ENCODE measurements around the gene ZNF362.

The ZNF362 gene

DNA sequence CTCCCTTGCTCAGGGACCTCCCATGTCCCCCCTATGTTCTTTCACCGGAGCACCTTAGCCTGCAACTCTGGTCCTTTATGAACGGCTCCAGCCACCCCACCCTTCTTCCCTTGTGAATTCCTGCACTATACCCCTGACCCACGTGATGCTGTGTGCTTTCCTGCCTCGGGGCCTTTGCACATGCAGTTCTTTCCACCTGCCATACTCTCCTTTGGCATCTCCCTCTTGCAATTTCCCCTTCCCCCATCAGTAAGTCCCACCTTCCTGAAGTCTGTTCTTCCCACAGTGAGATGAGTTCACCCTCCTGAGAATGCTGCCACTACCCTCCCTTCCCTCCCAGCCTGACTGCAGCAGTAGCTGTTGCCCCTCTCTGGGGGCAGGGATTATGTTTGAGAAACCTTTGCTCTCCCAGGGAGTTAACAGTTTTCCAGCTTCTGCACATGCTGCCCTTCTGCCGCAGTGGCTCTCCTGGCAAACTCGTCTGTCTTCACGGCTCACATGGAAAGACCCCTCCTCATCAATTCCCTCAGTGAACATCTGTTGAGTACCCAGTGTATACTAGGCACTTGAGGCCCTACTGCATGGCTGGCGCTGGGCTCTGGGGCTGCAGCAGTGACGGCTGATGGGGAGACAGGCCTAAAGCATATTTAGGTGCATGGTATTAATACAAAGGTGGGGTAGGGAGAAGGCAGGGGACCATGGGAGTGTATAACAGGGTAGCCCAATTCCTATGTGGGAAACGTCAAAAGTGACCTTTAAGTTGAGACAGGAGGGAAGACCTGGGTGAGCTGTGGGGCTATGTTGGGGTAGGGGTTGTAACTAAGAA, 9.7 kb downstream of the ZNF362 start:
- no peak overlapping the region for H3K4me3 ChIP-seq (ENCODE audit: low read depth, low read length)
- DNase-seq (ENCODE audit: low read depth) = no peak

DNA sequence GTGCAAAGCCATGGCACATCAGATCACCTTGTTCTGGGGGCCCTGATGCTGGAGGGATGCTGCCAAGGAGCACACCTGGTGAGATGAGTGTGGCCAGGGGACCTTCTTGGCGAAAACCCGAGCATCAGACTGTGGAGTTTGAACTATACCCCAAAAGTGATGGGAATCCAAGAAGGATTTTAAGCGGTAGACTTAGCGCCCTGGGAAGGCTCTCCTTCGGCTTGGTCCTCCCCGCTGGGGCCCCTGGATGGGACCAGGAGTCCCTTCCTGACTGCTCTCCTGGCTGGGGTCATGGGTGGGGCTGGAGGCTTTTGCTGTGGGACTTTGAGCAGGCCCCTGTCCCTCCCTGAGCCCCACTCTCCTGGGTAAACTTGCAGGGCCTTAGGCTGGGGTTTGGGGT, 10.5 kb downstream of the ZNF362 start:
- no peak for DNase-seq (ENCODE audit: low read depth)

DNA sequence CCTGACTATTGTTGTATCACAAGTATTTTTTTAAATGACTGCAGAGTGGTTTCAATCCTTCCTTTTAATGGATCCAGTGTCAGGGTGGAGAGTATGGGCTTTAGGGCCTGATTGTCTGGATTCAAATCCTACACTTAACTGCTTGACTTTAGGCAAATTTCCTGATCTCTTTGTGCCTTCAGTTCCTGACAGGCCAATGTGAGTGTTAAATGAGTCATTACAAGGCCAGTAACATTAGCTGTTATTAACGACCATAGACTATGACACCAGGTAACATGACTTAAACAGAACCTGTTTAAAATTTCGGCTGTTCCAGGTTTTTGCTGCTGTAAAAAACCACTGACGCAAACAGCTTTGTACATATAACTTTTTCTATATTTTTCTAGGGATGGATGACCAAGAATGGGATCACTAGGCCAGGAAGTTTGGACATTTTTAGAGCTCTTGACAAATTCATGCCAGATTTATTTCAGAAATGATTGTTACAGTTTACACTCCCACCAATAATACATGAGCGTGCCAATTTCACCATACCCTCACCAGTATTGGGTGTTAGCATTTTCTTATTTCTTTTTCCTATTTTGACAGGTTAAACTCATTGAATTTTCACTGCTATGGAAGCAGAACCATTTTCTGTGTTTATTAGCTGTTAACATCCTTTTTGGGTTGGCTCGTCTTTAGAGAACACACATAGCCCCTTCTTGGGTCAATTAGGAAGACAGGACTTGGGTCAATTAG, 11.3 kb downstream of the ZNF362 start:
- DNase-seq (ENCODE audit: low read depth) = no peak
- no peak overlapping the region for H3K4me3 ChIP-seq (ENCODE audit: low read depth, low read length)

More for the DNA sequence above, 10.5 kb downstream of the ZNF362 start:
- no peak overlapping the region for H3K4me3 ChIP-seq (ENCODE audit: low read depth, low read length)

DNA sequence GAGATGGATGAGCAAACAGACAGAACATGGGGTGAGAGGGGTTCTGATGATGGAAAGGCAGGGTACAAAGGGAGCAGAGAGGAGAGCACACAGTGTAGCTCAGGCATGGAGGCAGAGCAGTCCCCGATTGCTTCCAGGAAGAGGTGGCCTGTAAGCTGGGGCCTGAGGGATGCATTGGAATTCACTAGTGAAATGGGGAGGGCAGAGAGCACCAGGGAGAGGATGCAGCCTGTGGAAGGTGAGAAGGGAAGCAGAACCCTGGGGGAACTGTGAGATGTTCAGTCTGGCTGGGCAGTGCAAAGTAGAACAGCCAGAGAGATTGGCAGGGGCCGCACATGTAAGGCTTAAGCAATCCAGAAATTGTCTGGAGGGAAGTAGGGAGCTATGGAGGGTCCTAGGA, 12.2 kb downstream of the ZNF362 start:
- no peak overlapping the region for H3K4me3 ChIP-seq (ENCODE audit: low read depth, low read length)
- no peak for DNase-seq (ENCODE audit: low read depth)

DNA sequence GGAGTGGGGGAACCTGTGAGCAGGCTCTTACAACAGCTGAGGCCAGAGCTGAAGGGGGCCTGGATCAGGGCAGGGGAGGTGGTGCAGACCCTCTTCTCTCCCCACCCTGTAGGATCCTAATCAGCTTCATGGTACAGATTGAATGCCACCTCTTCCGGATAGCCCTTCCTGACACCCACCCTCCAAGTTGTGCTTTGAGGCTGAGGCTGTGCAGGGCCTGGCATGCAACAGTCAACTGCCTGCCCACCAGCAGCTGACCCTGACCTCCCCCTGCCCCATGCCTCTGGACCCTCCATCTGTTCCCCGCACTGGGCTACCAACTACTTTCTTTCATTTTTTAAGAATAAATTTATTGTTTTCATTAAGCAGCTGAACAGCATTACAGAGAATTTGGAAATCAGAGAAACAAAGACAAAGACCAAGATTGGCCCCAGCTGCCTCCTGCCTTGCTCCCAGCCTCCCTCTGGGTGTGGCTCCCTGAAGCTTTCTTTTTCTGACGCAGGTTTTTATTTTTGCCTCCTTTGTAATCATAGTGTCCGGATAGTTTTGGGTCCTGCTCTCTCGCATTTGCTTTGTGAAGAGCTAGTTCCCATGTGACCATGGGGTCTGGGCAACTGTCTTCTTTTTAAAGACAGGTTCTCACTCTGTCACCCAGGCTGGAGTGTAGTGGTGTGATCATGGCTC, 12.8 kb downstream of the ZNF362 start:
- no peak for DNase-seq (ENCODE audit: low read depth)
- no peak overlapping the region for H3K4me3 ChIP-seq (ENCODE audit: low read depth, low read length)

DNA sequence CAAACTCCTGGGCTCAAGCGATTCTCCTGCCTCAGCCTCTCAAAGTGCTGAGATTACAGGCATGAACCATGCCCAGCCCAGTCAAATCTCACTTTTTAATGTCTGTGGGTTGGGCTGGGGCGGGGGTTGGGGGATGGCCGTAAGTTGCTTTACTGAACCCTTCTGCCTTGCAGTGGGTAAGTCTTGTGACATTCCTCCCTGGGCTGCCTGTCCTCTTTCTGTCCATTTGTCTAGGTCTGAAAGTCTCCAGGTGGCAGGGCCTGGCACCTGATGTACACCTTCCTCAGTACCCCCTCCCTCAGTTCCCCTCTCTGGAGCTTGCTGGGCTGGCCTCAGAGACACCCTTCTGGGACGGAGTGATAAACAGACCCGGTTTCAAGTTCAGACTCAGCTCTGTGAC, 13.3 kb downstream of the ZNF362 start:
- DNase-seq (ENCODE audit: low read depth) = no peak
- no peak overlapping the region for H3K4me3 ChIP-seq (ENCODE audit: low read depth, low read length)

DNA sequence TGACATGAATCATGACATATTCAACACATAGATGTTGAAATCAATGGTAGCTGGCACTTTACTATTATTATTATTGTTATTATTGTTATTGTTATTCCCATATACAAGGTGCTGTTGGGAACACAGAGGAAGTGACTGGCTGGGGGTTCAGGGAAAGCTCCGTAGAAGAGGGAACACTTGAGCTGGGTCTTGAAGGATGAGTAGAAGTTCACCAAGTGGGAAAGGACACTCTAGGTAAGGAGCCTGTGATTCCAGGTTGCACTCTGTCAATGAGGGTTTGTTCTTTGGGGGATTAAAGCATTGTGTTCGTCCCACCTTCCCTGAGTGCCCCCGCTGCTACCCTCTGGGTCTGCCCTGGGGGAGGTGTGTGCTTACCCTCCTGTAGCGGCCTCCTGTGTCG, 14.1 kb downstream of the ZNF362 start:
- no peak overlapping the region for H3K4me3 ChIP-seq (ENCODE audit: low read depth, low read length)
- DNase-seq (ENCODE audit: low read depth) = no peak

DNA sequence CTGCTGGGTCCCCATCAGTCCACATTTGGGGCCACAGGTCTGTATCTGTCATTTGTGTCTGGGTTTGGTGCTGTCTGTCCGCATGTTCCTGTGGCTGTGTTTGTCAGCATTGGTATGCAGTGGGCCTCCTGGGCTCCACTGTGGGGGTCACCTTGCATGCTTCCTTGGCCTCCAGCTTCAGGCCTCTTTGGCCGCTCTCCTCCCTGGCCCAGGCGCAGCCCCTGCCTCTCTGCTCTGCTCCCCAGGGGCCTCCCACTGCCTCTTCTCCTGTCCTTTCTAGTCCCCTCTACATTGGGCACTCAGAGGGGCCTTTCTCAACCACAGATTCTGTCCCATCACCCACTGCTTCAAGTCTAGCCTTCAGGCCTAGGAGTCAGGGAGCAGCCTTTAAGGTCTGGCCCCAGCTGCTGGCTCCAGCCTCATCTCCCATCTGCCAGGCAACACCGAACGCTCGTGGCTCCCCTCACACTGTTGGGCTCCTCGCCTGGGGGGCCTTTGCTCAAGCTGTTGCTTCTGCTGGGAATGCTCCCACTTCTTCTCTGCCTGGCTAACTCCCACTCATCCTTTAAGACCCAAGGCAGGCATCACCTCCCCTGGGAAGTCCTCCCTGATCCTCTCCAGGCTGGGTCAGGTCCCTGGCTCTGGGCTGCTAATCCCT, 14.6 kb downstream of the ZNF362 start:
- no peak for DNase-seq (ENCODE audit: low read depth)
- H3K4me3 ChIP-seq (ENCODE audit: low read depth, low read length) = no peak overlapping the region

DNA sequence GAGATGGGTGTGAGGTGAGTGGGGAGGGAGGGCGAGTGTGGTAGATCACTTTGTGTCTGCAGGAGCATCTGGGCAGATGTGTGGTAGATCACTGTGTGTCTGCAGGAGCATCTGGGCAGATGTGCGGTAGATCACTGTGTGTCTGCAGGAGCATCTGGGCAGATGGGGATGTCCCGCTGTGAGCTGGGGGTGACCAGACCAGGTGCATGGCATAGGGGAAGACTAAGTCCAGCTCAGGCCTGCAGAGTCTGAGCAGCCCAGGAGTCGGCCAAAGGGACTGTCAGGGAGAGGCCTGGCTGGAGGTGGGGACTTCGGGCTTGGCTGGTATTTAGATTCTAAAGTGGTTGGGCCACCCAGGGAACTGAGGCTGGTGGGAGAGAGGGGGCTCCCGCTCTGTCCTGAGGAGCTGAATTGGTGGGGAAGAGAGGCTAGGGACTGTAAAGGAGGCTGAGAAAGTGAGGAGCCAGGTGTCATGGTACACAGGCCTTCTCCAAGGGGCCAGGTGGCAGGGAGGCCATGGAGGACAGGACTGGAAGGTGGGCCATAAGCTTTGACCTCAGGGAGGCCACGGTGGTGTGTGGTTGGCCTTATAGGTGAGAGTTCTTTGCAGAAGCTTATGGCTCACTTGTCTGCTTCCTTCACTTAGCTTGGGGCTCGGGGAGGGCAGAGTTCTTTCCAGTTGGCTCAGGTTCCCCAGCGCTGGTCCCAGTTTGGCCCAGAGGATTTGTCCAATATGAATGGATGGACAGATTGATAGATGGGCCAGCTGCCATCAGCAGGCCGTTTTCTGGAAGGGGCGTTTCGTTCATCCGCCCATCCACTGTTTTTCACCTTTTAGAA, 15.6 kb downstream of the ZNF362 start:
- no peak for DNase-seq (ENCODE audit: low read depth)
- H3K4me3 ChIP-seq (ENCODE audit: low read depth, low read length) = no peak overlapping the region

DNA sequence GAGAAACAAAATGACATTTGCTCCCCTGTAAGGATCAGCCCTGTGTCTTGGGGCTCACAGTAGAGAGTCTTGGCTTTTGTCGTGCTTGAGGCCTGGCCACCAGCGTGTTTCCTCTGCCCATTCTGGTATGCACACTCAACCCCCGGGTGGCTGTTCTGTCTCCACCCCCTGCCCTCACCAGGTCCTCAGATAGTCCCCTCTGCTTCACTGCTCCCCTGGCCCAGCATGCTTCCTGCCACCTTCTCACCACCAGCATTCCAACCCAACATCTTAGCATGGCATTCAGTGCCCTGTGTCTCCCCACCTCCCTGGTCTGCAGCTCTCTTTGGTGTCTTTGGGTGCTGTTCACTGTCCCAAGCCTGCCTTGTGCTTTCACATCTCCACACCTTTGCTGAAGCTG, 16.2 kb downstream of the ZNF362 start:
- no peak overlapping the region for H3K4me3 ChIP-seq (ENCODE audit: low read depth, low read length)
- no peak for DNase-seq (ENCODE audit: low read depth)

DNA sequence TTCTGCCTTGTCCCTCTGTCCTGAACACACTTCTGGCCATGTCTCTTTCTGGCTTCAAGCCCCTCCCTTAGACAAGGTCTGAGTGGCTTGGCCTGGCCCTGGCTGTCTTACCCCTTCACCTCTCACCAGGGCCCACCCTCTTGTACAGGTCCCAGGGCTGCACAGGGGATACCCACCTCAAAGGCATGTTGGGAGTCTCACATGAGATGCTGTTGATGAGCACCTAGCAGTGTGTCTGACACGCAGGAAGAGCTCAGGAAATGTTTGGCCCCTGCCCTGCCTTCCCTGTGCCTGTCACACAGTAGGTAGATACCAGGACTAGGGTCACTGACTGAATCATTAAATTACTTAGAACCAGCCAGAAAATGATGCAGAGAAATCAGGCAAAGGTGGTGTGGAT, 16.6 kb downstream of the ZNF362 start:
- no peak for DNase-seq (ENCODE audit: low read depth)

DNA sequence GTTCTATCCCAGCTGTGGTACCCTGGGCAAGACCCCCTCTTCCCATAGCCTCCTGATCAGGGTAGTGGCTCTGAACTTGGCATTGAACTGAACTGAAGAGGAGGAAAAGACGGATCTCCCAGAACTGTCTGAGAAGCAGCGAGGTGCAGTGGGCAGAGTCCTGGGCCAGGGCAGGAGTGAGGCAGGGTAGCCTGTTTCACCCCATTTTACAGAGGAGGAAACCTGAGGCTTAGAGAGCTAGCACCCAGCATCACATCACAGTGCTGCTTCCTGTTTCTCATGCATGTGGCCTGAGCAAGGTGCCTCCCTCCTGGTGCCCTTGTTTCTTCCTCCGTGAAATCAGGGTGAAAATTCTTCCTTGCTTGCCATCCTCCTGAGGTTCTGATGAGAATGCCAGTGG, 17.1 kb downstream of the ZNF362 start:
- no peak for DNase-seq (ENCODE audit: low read depth)
- H3K4me3 ChIP-seq (ENCODE audit: low read depth, low read length) = no peak overlapping the region

More for the DNA sequence above, 16.6 kb downstream of the ZNF362 start:
- no peak overlapping the region for H3K4me3 ChIP-seq (ENCODE audit: low read depth, low read length)

DNA sequence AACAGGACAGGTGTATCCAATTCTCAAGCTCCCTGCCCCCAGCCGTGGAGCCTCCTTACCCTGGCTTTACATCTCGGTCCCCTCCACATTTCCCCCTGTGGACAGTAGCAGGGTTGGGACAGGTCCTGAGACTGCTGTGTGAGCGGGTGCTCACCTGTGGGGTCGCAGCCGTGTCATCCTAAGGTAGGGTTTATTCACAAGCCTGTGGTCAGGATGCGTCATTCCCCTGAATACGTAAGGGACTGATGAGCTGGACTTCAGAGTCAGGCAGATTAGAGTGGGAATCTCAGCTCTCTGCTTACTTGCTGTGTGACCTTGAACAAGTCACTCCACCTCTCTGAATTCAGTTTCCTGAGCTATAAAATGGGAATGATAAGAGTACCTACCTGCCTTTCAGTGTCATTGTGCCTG, 17.7 kb downstream of the ZNF362 start:
- no peak overlapping the region for H3K4me3 ChIP-seq (ENCODE audit: low read depth, low read length)
- no peak for DNase-seq (ENCODE audit: low read depth)

DNA sequence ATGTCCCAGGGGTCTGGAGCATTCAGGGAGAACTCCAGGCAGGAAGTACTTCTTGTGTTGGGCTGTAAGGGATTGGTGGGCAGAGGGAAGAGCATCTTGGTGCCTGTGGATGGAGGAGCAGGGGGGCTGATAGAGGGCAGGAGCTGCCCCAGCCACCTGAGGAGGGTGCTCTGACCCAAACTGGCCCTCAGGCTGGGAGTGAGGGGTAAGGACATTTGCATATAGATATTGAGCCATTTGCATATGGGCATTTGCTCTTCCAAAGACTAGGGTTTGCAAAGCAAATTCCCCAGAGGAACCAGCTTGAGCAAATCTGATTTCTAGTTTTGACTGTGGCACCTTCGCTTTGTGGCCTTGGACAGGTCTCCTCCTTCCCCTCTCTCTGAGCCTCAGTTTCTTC, 18.2 kb downstream of the ZNF362 start:
- DNase-seq (ENCODE audit: low read depth) = no peak
- no peak overlapping the region for H3K4me3 ChIP-seq (ENCODE audit: low read depth, low read length)

DNA sequence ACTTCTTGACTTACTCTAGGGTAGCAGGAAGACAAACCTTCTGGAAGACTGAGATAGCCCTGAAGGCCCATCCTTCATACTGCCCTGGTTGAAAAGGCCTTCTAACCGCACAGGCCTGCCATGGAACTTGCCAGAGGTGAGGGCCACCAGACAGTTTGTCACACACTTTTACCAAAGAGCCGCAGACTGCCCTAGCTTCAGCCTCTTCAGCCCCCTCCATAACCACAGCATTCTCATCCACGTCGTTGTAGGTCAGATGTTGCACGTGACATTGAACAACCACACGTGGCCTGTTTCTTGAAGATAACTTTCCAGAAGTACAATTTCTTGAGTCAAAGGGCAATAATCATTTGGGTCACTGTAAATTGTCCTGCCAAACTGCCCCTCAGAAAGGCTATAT, 18.9 kb downstream of the ZNF362 start:
- DNase-seq (ENCODE audit: low read depth) = no peak
- no peak overlapping the region for H3K4me3 ChIP-seq (ENCODE audit: low read depth, low read length)

DNA sequence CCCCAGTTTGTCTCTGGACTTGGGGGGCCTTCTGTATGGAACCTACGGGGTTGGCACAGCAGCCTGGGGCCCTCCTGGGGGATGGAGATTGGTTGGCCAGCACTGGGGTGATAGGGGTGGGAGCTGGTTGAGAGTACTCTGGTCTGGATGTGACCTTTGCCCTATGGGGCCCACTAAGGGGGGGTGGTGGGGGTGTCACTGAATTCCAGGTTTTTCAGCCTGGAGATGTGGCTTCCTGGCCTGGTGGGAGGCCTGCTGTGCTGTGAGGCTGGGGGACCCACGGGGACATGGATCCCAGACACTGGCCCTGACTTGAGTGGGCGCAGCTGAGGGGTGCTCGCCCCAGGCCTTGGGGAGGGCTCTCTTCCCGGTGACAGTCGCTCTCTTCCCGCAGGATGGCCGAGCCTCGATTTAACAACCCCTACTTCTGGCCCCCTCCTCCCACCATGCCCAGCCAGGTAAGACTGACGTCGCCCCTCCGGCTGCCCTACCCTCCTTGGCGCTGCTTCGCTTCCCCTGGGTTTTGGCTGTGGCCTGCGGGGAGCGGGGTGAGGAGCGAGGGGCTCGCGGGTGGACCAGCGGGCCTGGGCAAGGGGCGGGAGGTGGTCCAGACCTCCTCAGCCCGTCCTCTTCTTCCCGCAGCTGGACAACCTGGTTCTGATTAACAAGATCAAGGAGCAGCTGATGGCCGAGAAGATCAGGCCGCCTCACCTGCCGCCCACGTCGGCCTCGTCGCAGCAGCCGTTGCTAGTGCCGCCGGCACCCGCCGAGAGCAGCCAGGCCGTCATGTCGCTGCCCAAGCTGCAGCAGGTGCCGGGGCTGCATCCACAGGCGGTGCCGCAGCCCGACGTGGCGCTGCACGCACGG, 19.6 kb downstream of the ZNF362 start:
- no peak overlapping the region for H3K4me3 ChIP-seq (ENCODE audit: low read depth, low read length)

DNA sequence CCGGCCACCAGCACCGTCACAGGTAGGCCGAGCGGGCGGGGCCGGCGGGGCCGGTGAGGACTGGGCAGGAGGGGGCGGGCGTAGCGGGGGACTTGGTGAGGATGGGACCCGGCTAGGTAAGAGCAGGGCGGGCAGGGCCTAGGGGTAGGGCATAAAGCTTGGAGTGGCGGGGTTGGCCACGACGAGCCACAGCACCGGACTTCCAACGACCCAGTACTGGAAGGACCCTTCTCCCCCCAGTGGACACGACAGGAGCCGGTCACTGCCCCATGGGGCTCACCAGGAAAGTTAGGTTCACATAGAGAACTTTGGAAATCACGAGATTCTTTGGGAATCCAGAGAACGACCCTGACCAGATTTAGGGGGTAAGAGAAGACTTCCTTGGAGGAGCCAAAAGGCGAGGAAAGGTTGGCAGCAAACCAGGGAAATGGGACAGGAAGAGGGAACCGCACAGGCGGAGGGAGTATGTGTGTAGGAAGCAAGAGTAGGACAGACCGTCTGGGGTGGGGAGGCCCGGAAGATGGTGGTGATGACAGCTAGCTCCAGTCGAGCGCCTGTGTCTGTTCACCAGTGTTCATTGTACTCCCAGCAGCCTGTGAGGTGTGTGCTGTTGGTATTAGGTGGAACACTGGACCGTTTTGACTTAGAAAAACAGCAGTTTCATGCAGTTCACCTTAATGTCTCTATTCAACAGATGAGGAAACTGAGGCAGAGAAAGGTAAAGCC, 20.4 kb downstream of the ZNF362 start:
- H3K4me3 ChIP-seq (ENCODE audit: low read depth, low read length) = no peak overlapping the region
- no peak for DNase-seq (ENCODE audit: low read depth)

More for the DNA sequence above, 19.6 kb downstream of the ZNF362 start:
- DNase-seq (ENCODE audit: low read depth) = no peak

All from skeletal muscle cell (primary cell).